ENCODE data around the gene CD6. TPM values are rescaled to one million over a fixed set of nuclear protein-coding genes. Genes with fewer than 3 reads are reported as not detected.

CD6 gene
- total RNA-seq, 2 donors from 2014 or later: 3.0 to 3.8 TPM

- DNase-seq: no peak
- no peaks in the 10 kb centered on the region for H3K27me3 ChIP-seq
- H3K9me3 ChIP-seq: no peaks in the 10 kb centered on the region
- no peak overlapping the region for H3K4me3 ChIP-seq
- H3K4me1 ChIP-seq: no peaks in the 10 kb centered on the region
- no peaks in the 10 kb centered on the region for H3K36me3 ChIP-seq
- no peak for TF ChIP-seq CTCF (IDR thresholded peaks at IDR 0.05)
- H3K9ac ChIP-seq (ENCODE audit: low read depth in 2 of 2, low read length in 2 of 2): no peak overlapping the region
- intact Hi-C loops (cut with DNase I): no loop called here
- no peak overlapping the region for H3K27ac ChIP-seq
Observed at GRCh38 chr11:61054513-61054912, 83.0 kb downstream of the CD6 start.

DNA sequence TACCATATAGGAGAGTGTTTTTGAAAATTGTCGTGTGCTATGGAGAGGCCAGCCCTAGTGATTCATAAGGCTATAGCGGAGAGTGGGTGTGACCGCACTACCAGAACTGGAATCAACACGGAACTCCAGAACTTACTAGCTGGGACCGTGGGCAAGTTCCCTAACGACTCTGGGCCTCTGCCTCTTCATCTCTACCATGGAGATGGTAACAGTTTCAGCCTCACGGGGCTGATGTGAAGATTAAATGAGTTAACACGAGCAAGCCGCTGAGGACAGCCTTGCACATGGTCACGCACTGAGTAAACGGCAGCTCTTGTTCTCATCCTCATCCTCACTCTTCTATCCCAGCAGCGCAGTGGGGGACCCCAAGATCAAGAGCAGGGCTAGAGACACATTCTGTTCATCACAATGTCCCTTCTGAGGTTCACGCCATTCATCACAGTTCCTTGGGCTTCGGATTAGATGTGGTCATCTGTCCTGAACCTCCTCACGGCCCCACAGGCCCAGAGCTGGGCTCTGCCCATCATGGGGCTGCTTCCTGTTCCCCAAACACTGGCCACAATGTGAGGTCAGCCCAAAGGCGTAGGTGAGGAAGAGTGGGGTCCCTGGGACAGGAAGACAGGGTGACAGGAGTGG is 83.6 kb downstream of the CD6 start:
- intact Hi-C loops (cut with DNase I): no loop called here
- Histone ChIP-seq H3K4me3 (no peak overlapping the region), H3K9me3 (no peaks in the 10 kb centered on the region), H3K4me1 (no peaks in the 10 kb centered on the region), H3K27ac (no peak overlapping the region), H3K9ac (ENCODE audit: low read depth in 2 of 2, low read length in 2 of 2) (no peak overlapping the region), H3K27me3 (no peaks in the 10 kb centered on the region), H3K36me3 (no peaks in the 10 kb centered on the region)
- DNase-seq: no peak
- TF ChIP-seq CTCF (IDR thresholded peaks at IDR 0.05): no peak

DNA sequence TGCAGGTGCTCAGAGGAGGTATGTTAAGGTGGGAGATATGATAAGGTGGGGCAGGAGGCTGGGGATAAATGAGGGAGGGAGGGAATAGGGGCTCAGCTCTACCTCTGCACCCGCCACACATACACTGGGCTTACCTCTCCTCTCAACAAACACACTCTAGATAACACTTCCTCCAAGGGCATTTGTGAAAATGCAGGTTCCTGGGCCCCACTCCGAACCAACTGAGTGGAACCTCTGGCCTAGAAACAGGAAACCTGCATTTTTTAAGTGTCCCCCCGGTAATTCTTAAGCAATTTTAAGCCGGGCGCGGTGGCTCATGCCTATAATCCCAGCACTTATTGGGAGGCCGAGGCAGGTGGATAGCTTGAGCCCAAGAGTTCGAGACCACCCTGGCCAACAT is 84.3 kb downstream of the CD6 start:
- H3K4me3 ChIP-seq: no peak overlapping the region
- H3K27ac ChIP-seq: no peak overlapping the region
- no peaks in the 10 kb centered on the region for H3K9me3 ChIP-seq
- no peak for DNase-seq
- H3K36me3 ChIP-seq: no peaks in the 10 kb centered on the region
- H3K4me1 ChIP-seq: no peaks in the 10 kb centered on the region
- no peak for TF ChIP-seq CTCF (IDR thresholded peaks at IDR 0.05)
- H3K27me3 ChIP-seq: no peaks in the 10 kb centered on the region
- intact Hi-C loops (cut with DNase I): no loop called here
- no peak overlapping the region for H3K9ac ChIP-seq (ENCODE audit: low read depth in 2 of 2, low read length in 2 of 2)

DNA sequence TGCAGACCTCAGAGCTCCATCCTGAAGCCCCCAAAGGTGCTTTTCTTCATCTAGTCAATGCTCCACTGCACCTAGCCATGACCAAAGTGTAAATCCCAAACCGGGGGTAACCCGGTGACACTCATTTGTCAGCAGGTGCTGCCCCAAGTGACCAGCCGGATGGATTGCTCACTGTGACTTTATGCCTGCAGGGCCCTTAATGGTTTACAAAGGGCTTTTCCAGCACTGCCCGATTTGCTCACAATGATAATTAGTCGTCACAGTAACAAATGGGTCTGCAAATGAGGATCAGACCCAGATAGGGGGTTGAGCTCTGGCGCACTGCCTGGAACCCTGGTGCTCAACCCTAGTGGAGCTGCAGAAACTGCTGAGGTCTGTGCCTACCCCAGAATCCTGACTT is 85.1 kb downstream of the CD6 start:
- no peaks in the 10 kb centered on the region for H3K27me3 ChIP-seq
- H3K4me1 ChIP-seq: no peaks in the 10 kb centered on the region
- no peak for DNase-seq
- no peak overlapping the region for H3K4me3 ChIP-seq
- intact Hi-C loops (cut with DNase I): no loop called here
- no peak overlapping the region for H3K27ac ChIP-seq
- H3K9me3 ChIP-seq: no peaks in the 10 kb centered on the region
- H3K36me3 ChIP-seq: no peaks in the 10 kb centered on the region
- H3K9ac ChIP-seq (ENCODE audit: low read depth in 2 of 2, low read length in 2 of 2): no peak overlapping the region
- TF ChIP-seq CTCF (IDR thresholded peaks at IDR 0.05): no peak

DNA sequence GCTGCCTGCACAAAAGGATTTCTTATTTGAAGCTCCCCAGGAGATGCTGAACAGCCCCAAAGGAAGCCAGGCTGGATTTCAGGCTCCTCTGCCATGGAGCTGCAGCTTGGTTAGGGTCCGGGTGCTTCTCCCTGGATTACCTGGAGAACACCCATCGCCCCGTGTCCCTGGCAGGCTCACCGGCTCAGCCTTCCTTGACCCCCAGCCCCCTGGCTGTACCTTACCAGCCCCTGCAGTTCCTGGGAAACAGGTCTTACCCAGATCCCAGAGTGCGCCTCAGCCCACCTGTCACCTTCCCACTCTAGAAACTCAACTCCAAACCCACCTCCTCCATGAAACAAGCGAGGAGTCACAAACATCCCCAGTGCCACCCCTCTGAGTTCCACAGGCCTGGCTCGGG is 85.5 kb downstream of the CD6 start:
- TF ChIP-seq CTCF (IDR thresholded peaks at IDR 0.05): no peak
- Histone ChIP-seq H3K4me1 (no peaks in the 10 kb centered on the region), H3K27ac (no peak overlapping the region), H3K9ac (ENCODE audit: low read depth in 2 of 2, low read length in 2 of 2) (no peak overlapping the region), H3K4me3 (no peak overlapping the region), H3K36me3 (no peaks in the 10 kb centered on the region), H3K27me3 (no peaks in the 10 kb centered on the region), H3K9me3 (no peaks in the 10 kb centered on the region)
- no peak for DNase-seq
- intact Hi-C loops (cut with DNase I): no loop called here

All from colonic mucosa (tissue), 4 donors.